Loucy (cell line): ENCODE measurements around the gene IGLL1.
"Not testable (repeated sequence)": the region's sequence is repeated elsewhere in the genome, so short reads cannot be mapped to it uniquely, and the experiment has no call there.

Experiments used
- EZH2phosphoT487 ChIP-seq: fragments of 200-600 bp; IDR thresholded peaks from 2 replicates; pipeline ENCODE4 v1.6.1; 2018; ENCODE audit warnings: antibody characterized with exemption, mild to moderate bottlenecking, moderate library complexity, borderline replicate concordance
- TF ChIP-seq, protein P1 (sequence below): fragments of 200-600 bp; sonication (generic); conservative IDR thresholded peaks from 2 replicates; pipeline ENCODE4 v1.5.1; 2014; ENCODE audit warnings: mild to moderate bottlenecking, antibody characterized with exemption, low read length

DNA sequence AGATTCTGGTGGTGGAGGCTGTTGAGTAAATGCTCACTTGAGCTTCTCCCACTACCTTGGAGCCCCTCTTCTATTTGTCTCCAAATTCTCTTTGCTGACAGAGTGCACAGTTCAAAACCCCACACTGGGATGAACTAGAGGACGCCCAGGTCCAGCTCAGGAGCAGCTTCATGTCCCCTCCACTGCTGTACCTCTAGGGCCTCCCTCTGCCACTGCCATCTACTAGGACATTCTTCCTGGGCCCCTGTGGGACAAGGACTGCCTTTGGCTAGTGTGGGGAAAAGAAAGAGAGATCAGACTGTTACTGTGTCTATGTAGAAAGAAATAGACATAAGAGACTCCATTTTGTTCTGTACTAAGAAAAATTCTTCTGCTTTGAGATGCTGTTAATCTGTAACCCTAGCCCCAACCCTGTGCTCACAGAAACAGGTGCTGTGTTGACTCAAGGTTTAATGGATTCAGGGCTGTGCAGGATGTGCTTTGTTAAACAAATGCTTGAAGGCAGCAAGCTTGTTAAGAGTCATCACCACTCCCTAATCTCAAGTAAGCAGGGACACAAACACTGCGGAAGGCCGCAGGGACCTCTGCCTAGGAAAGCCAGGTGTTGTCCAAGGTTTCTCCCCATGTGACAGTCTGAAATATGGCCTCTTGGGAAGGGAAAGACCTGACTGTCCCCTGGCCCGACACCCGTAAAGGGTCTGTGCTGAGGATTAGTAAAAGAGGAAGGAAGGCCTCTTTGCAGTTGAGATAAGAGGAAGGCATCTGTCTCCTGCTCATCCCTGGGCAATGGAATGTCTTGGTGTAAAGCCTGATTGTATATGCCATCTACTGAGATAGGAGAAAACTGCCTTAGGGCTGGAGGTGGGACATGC lies 44.1 kb downstream of the IGLL1 start:
- TF ChIP-seq, protein P1, sequence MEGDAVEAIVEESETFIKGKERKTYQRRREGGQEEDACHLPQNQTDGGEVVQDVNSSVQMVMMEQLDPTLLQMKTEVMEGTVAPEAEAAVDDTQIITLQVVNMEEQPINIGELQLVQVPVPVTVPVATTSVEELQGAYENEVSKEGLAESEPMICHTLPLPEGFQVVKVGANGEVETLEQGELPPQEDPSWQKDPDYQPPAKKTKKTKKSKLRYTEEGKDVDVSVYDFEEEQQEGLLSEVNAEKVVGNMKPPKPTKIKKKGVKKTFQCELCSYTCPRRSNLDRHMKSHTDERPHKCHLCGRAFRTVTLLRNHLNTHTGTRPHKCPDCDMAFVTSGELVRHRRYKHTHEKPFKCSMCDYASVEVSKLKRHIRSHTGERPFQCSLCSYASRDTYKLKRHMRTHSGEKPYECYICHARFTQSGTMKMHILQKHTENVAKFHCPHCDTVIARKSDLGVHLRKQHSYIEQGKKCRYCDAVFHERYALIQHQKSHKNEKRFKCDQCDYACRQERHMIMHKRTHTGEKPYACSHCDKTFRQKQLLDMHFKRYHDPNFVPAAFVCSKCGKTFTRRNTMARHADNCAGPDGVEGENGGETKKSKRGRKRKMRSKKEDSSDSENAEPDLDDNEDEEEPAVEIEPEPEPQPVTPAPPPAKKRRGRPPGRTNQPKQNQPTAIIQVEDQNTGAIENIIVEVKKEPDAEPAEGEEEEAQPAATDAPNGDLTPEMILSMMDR: not testable (repeated sequence)
- not testable (repeated sequence) for TF ChIP-seq EZH2phosphoT487
